ENCODE results near the gene TRIOBP.

TRIOBP gene

GRCh38 chr22:37696657-37697537 is at the start of gene TRIOBP:
Gene TRIOBP, plus strand, starts transcription at chr22:37697048. Its CDS starts 4,318 bp downstream, at chr22:37701366.
- Histone ChIP-seq H3K36me3 (ENCODE audit: low read depth) (peaks cover 6% of the 10 kb centered on the region), H3K27me3 (ENCODE audit: insufficient read depth, poor library complexity, severe bottlenecking) (no peaks in the 10 kb centered on the region), H3K4me3 (ENCODE audit: severe bottlenecking) (no peak within 1 kb of the TSS), H3K27ac (ENCODE audit: poor library complexity, severe bottlenecking) (no peak within 1 kb of the TSS), H3K9me3 (ENCODE audit: severe bottlenecking) (no peaks in the 10 kb centered on the region), H3K4me1 (ENCODE audit: insufficient read depth, poor library complexity, severe bottlenecking) (peaks cover 8% of the 10 kb centered on the region)
- ATAC-seq (ENCODE audit: low read depth) (peak; percentile 100), DNase-seq (ENCODE audit: low spot score) (peak; percentile 97)
- peak; percentile 70 for TF ChIP-seq CTCF (IDR thresholded peaks at IDR 0.05; ENCODE audit: poor library complexity, severe bottlenecking)

- H3K27ac ChIP-seq (ENCODE audit: poor library complexity, severe bottlenecking): no peak overlapping the region
- TF ChIP-seq CTCF (IDR thresholded peaks at IDR 0.05; ENCODE audit: poor library complexity, severe bottlenecking): no peak
- H3K27me3 ChIP-seq (ENCODE audit: insufficient read depth, poor library complexity, severe bottlenecking): no peaks in the 10 kb centered on the region
- H3K4me3 ChIP-seq (ENCODE audit: severe bottlenecking): no peak overlapping the region
- DNase-seq (ENCODE audit: low spot score) (peak; percentile 51), ATAC-seq (ENCODE audit: low read depth) (no peak)
- no peaks in the 10 kb centered on the region for H3K4me1 ChIP-seq (ENCODE audit: insufficient read depth, poor library complexity, severe bottlenecking)
- H3K9me3 ChIP-seq (ENCODE audit: severe bottlenecking): no peaks in the 10 kb centered on the region
- peaks cover 97% of the 10 kb centered on the region for H3K36me3 ChIP-seq (ENCODE audit: low read depth)
Measured at GRCh38 chr22:37647317-37647716, 49.5 kb upstream of the TRIOBP start.

- no peak overlapping the region for H3K27ac ChIP-seq (ENCODE audit: poor library complexity, severe bottlenecking)
Measured at GRCh38 chr22:37647928-37648327, 48.9 kb upstream of the TRIOBP start.

GRCh38 chr22:37650463-37651136 is 46.2 kb upstream of the TRIOBP start:
- no peak for DNase-seq (ENCODE audit: low spot score)
- ATAC-seq (ENCODE audit: low read depth): no peak
- Histone ChIP-seq H3K27ac (ENCODE audit: poor library complexity, severe bottlenecking) (no peak overlapping the region), H3K9me3 (ENCODE audit: severe bottlenecking) (no peaks in the 10 kb centered on the region), H3K4me1 (ENCODE audit: insufficient read depth, poor library complexity, severe bottlenecking) (no peaks in the 10 kb centered on the region), H3K27me3 (ENCODE audit: insufficient read depth, poor library complexity, severe bottlenecking) (no peaks in the 10 kb centered on the region), H3K4me3 (ENCODE audit: severe bottlenecking) (no peak overlapping the region), H3K36me3 (ENCODE audit: low read depth) (peaks cover 74% of the 10 kb centered on the region)
- TF ChIP-seq CTCF (IDR thresholded peaks at IDR 0.05; ENCODE audit: poor library complexity, severe bottlenecking): no peak

More at GRCh38 chr22:37647928-37648327, 48.9 kb upstream of the TRIOBP start:
- ATAC-seq (ENCODE audit: low read depth) (no peak), DNase-seq (ENCODE audit: low spot score) (no peak)
- no peak for TF ChIP-seq CTCF (IDR thresholded peaks at IDR 0.05; ENCODE audit: poor library complexity, severe bottlenecking)
- no peaks in the 10 kb centered on the region for H3K9me3 ChIP-seq (ENCODE audit: severe bottlenecking)
- no peaks in the 10 kb centered on the region for H3K4me1 ChIP-seq (ENCODE audit: insufficient read depth, poor library complexity, severe bottlenecking)
- peaks cover 95% of the 10 kb centered on the region for H3K36me3 ChIP-seq (ENCODE audit: low read depth)
- no peak overlapping the region for H3K4me3 ChIP-seq (ENCODE audit: severe bottlenecking)
- no peaks in the 10 kb centered on the region for H3K27me3 ChIP-seq (ENCODE audit: insufficient read depth, poor library complexity, severe bottlenecking)

All from RWPE2 (cell line).